HepG2 (cell line): ENCODE results near the gene TMEM63B. TPM values are rescaled to one million over a fixed set of nuclear protein-coding genes. Genes with fewer than 3 reads are reported as not detected.

Source experiments
- polyA plus RNA-seq, 8 experiments: library from polyadenylated mRNA; depleted of rRNA in 3 of 8; stranded (reverse) in 7 of 8; unstranded in 1 of 8; fragments of >200 nt; fragmentation: Illumina TruSeq in 4 of 8; extraction: Trizol in 4 of 8; gene quantifications; 2 replicates each; pipeline versions ENCODE4 v1.2.1 to v1.2.3, GENCODE V29; 2011 to 2016; ENCODE audit warnings: low read depth in 4 of 8, missing spikeins in 1 of 8, mixed read lengths in 1 of 8; ENCODE audit not compliant: insufficient read depth in 1 of 8
- total RNA-seq, 5 experiments: library from RNA; depleted of rRNA; stranded (reverse); fragments of >200 nt; fragmentation: Illumina TruSeq; extraction: Trizol; gene quantifications; 2 replicates each; pipeline ENCODE4 v1.2.3, GENCODE V29; 2016; ENCODE audit warnings: low read depth in 1 of 5

Gene TMEM63B
- total and polyA plus RNA-seq, 2 of the 13 experiments (the other 11 are each of a cell fraction or from before 2014, with no cell fraction given): 27.4 to 75.8 TPM

Other genes starting within 250 kb of the TMEM63B start
- gene MRPL14, start 102 bp upstream of the TMEM63B start, total RNA-seq (2016; rRNA removed; fragmentation: Illumina TruSeq; extraction: Trizol): 178 and 191 TPM in 2 replicates
- gene MRPL14, start 102 bp upstream of the TMEM63B start, polyA plus RNA-seq (2011; rRNA removed): 157 and 166 TPM in 2 replicates
- gene CAPN11, start 31.3 kb downstream of the TMEM63B start, total RNA-seq (2016; rRNA removed; fragmentation: Illumina TruSeq; extraction: Trizol): 0.07 TPM in 1 of 2 replicates, not detected in the other
- gene CAPN11, start 31.3 kb downstream of the TMEM63B start, polyA plus RNA-seq (2011; rRNA removed): 0.11 and 0.13 TPM in 2 replicates
- not detected in 2 replicates for gene MYMX, start 89.4 kb downstream of the TMEM63B start, total RNA-seq (2016; rRNA removed; fragmentation: Illumina TruSeq; extraction: Trizol)
- gene MYMX, start 89.4 kb downstream of the TMEM63B start, polyA plus RNA-seq (2011; rRNA removed): 0.14 TPM in 1 of 2 replicates, not detected in the other
- gene SLC29A1, start 96.0 kb downstream of the TMEM63B start, total RNA-seq (2016; rRNA removed; fragmentation: Illumina TruSeq; extraction: Trizol): 23.1 and 43.2 TPM in 2 replicates
- gene SLC29A1, start 96.0 kb downstream of the TMEM63B start, polyA plus RNA-seq (2011; rRNA removed): 95.5 and 106 TPM in 2 replicates
- gene HSP90AB1, start 119.5 kb downstream of the TMEM63B start, total RNA-seq (2016; rRNA removed; fragmentation: Illumina TruSeq; extraction: Trizol): 1,472 and 2,212 TPM in 2 replicates
- gene HSP90AB1, start 119.5 kb downstream of the TMEM63B start, polyA plus RNA-seq (2011; rRNA removed): 1,076 and 1,325 TPM in 2 replicates
- 34.9 and 61.1 TPM in 2 replicates for gene SLC35B2, start 130.0 kb downstream of the TMEM63B start, total RNA-seq (2016; rRNA removed; fragmentation: Illumina TruSeq; extraction: Trizol)
- 148 and 168 TPM in 2 replicates for gene SLC35B2, start 130.0 kb downstream of the TMEM63B start, polyA plus RNA-seq (2011; rRNA removed)
- gene NFKBIE, start 138.0 kb downstream of the TMEM63B start, total RNA-seq (2016; rRNA removed; fragmentation: Illumina TruSeq; extraction: Trizol): 14.5 and 15.0 TPM in 2 replicates
- gene NFKBIE, start 138.0 kb downstream of the TMEM63B start, polyA plus RNA-seq (2011; rRNA removed): 6.7 and 8.5 TPM in 2 replicates
- not detected in 2 replicates for gene TMEM151B, start 142.9 kb downstream of the TMEM63B start, total RNA-seq (2016; rRNA removed; fragmentation: Illumina TruSeq; extraction: Trizol)
- gene TMEM151B, start 142.9 kb downstream of the TMEM63B start, polyA plus RNA-seq (2011; rRNA removed): 0.01 TPM in 1 of 2 replicates, not detected in the other
- 13.7 and 24.1 TPM in 2 replicates for gene AARS2, start 185.8 kb downstream of the TMEM63B start, total RNA-seq (2016; rRNA removed; fragmentation: Illumina TruSeq; extraction: Trizol)
- 7.5 and 8.3 TPM in 2 replicates for gene AARS2, start 185.8 kb downstream of the TMEM63B start, polyA plus RNA-seq (2011; rRNA removed)
- not detected in 2 replicates for gene SPATS1, start 215.1 kb downstream of the TMEM63B start, total RNA-seq (2016; rRNA removed; fragmentation: Illumina TruSeq; extraction: Trizol)
- not detected in 2 replicates for gene SPATS1, start 215.1 kb downstream of the TMEM63B start, polyA plus RNA-seq (2011; rRNA removed)